Gastrocnemius medialis (tissue), 4 donors: ENCODE results near the gene TRMT5. TPM values are rescaled to one million over a fixed set of nuclear protein-coding genes. Genes with fewer than 3 reads are reported as not detected.

Experiments used
- ATAC-seq, 2 donors: fragments of 150-250 bp; one replicate each; pipeline ENCODE4 v1.9.1; 2016
- DNase-seq, 2 donors: peaks; one replicate each; pipeline ENCODE4 v3.0.0-alpha.2; 2019
- H3K27ac ChIP-seq, 4 donors: fragments of 200-600 bp; sonication (generic); 1 replicate in 1 of 4; 2 replicates in 3 of 4; pipeline ENCODE4 v1.5.1; 2016 to 2018; ENCODE audit warnings: mild to moderate bottlenecking in 2 of 4, moderate library complexity in 1 of 4
- H3K27me3 ChIP-seq, 3 donors: fragments of 200-600 bp; sonication (generic) in 2 of 3; 1 replicate in 1 of 3; 2 replicates in 2 of 3; pipeline versions ENCODE4 v1.5.1 to v1.6.0; 2016 to 2019; ENCODE audit warnings: mild to moderate bottlenecking in 1 of 3, moderate library complexity in 1 of 3
- H3K36me3 ChIP-seq, 2 donors: fragments of 200-600 bp; sonication (generic) in 1 of 2; one replicate each; pipeline ENCODE4 v1.5.1; 2017 to 2018
- H3K4me1 ChIP-seq, 2 donors: fragments of 200-600 bp; sonication (generic) in 1 of 2; one replicate each; pipeline ENCODE4 v1.5.1; 2016 to 2017; ENCODE audit warnings: mild to moderate bottlenecking in 2 of 2
- H3K4me3 ChIP-seq, 4 donors: fragments of 200-600 bp; sonication (generic) in 3 of 4; 1 replicate in 1 of 4; 2 replicates in 3 of 4; pipeline ENCODE4 v1.5.1; 2016 to 2019; ENCODE audit warnings: mild to moderate bottlenecking in 2 of 4
- H3K9me3 ChIP-seq, 3 donors: fragments of 200-600 bp; sonication (generic) in 2 of 3; 1 replicate in 1 of 3; 2 replicates in 2 of 3; pipeline ENCODE4 v1.5.1; 2016 to 2019
- POLR2A ChIP-seq, 2 donors: fragments of 450-650 bp; IDR thresholded peaks; one replicate each; pipeline ENCODE4 v1.6.1; 2017; ENCODE audit warnings: antibody characterized with exemption in 2 of 2, mild to moderate bottlenecking in 2 of 2, moderate library complexity in 2 of 2
- in situ Hi-C, 4 donors: fragments of 200-750 bp; cut with MboI; loops; one replicate each; pipeline versions ENCODE4 v1.15.0 to v1.8.0; 2017; ENCODE audit warnings: low sequenced_read_pairs in 4 of 4
- intact Hi-C: fragments of 100-400 bp; cut with DNase I; formaldehyde crosslinking; loops from one replicate; pipeline ENCODE4 v1.15.1; 2023; ENCODE audit warnings: low total_unique reads
- total RNA-seq, 4 donors: library from RNA; depleted of rRNA; stranded (reverse); fragments of >200 nt; gene quantifications; one replicate each; pipeline versions ENCODE4 v1.1.0 to v1.2.3, GENCODE V29; 2016
- TF ChIP-seq, protein P1 (sequence below), 5 experiments: fragments of 450-650 bp in 3 of 5; fragments of 200-600 bp in 2 of 5; sonication (generic) in 2 of 5; IDR thresholded peaks in 4 of 5; conservative IDR thresholded peaks in 1 of 5; 1 replicate in 4 of 5; 2 replicates in 1 of 5; pipeline ENCODE4 v1.5.1; 2016 to 2019; ENCODE audit warnings: antibody characterized with exemption in 5 of 5, mild to moderate bottlenecking in 3 of 5, moderate library complexity in 3 of 5

TRMT5 gene
- total RNA-seq, 4 donors from 2014 or later = 5.9 to 7.6 (median 6.5) TPM

DNA sequence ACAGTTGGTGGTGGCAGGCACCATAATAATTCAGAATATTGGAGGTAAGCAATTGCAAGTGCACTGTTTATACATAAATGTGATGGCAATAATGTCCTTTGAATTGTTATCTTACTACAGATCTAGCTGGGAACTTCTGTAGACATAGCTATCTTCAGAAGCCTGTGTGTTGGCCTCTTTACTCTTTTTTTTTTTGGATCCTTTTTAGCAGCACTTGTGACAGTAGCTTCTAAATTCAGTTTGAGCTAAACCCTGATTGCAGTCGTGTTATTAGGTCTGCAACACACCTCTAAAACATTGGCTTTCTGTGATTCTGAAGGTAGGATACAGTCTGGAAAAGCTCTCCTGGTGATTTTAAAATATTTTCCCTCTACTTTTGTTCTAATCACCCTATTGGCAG, 38.7 kb upstream of the TRMT5 start:
- Histone ChIP-seq H3K4me1 (peaks cover 10 to 12% of the 10 kb centered on the region in 2 donors), H3K9me3 (no peaks in the 10 kb centered on the region), H3K27ac (peak overlapping the region; percentile 5 to 47 (median 23)), H3K27me3 (no peaks in the 10 kb centered on the region), H3K36me3 (no peaks in the 10 kb centered on the region), H3K4me3 (no peak overlapping the region)
- ATAC-seq = peak in 1 of 2 donors; percentile 33
- DNase-seq = no peak
- TF ChIP-seq, protein P1, sequence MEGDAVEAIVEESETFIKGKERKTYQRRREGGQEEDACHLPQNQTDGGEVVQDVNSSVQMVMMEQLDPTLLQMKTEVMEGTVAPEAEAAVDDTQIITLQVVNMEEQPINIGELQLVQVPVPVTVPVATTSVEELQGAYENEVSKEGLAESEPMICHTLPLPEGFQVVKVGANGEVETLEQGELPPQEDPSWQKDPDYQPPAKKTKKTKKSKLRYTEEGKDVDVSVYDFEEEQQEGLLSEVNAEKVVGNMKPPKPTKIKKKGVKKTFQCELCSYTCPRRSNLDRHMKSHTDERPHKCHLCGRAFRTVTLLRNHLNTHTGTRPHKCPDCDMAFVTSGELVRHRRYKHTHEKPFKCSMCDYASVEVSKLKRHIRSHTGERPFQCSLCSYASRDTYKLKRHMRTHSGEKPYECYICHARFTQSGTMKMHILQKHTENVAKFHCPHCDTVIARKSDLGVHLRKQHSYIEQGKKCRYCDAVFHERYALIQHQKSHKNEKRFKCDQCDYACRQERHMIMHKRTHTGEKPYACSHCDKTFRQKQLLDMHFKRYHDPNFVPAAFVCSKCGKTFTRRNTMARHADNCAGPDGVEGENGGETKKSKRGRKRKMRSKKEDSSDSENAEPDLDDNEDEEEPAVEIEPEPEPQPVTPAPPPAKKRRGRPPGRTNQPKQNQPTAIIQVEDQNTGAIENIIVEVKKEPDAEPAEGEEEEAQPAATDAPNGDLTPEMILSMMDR (IDR thresholded peaks at IDR 0.05 in 4 of 5, conservative IDR thresholded peaks at IDR 0.05 in 1 of 5) = no peak
- intact Hi-C loops (no loop called here), in situ Hi-C loops (no loop called here)

DNA sequence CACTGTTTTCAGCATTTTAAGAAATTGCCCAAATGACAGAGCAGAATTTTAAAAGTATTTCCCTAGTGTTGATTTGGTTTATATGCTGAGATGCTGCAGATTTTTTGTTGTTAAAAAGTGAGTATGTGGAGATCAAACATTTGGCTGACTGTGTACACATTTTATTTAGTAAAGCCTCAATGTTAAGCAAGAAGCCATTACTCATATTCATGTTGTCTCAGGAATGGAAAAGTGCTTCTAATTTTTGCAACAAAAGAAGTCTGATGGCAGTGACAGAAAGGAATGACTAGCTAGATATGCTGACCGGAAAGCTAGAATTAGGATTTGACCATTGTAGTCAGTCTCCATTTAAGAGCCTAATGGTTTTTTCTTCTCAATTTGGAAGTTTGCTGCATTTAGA, 22.7 kb upstream of the TRMT5 start:
- H3K4me1 ChIP-seq = no peaks in the 10 kb centered on the region
- ATAC-seq (no peak), DNase-seq (no peak)
- H3K4me3 ChIP-seq = no peak overlapping the region
- H3K9me3 ChIP-seq = no peaks in the 10 kb centered on the region
- intact Hi-C loops = no loop called here
- peaks cover 0 to 4% of the 10 kb centered on the region in 2 donors for H3K36me3 ChIP-seq
- no peak overlapping the region for H3K27ac ChIP-seq
- TF ChIP-seq, protein P1 (IDR thresholded peaks at IDR 0.05 in 4 of 5, conservative IDR thresholded peaks at IDR 0.05 in 1 of 5) = no peak
- no peak for TF ChIP-seq POLR2A (IDR thresholded peaks at IDR 0.05)
- in situ Hi-C loops = no loop called here
- no peaks in the 10 kb centered on the region for H3K27me3 ChIP-seq

DNA sequence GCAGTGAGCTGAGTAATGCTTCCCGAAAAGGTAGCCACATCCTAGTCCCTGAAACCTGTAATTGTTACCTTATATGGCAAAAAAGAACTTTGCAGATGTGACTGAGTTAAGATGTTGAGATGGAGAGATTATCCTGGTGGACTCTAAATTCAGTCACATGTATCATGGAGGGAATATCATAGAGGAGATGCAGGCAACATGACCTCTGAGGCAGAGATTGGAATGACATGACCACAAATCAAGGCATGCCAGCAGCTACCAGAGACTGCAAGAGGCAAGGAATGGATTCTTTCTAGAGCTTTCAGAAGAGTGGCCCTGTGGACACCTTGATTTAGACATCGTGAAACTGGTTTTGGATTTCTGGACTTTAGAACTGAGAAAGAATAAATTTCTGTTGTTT, 18.7 kb upstream of the TRMT5 start:
- DNase-seq (no peak), ATAC-seq (no peak)
- Histone ChIP-seq H3K9me3 (no peaks in the 10 kb centered on the region), H3K36me3 (peaks cover 0 to 11% of the 10 kb centered on the region in 2 donors), H3K4me1 (no peaks in the 10 kb centered on the region), H3K27ac (no peak overlapping the region), H3K4me3 (no peak overlapping the region), H3K27me3 (no peaks in the 10 kb centered on the region)
- intact Hi-C loops = no loop called here
- TF ChIP-seq, protein P1 (IDR thresholded peaks at IDR 0.05 in 4 of 5, conservative IDR thresholded peaks at IDR 0.05 in 1 of 5) = no peak
- TF ChIP-seq POLR2A (IDR thresholded peaks at IDR 0.05) = no peak
- in situ Hi-C loops = loop anchor here in 1 of 4 donors (25.0 kb wide), 1 partner anchor 362 kb away; the partner anchor contains the start of gene SIX1

DNA sequence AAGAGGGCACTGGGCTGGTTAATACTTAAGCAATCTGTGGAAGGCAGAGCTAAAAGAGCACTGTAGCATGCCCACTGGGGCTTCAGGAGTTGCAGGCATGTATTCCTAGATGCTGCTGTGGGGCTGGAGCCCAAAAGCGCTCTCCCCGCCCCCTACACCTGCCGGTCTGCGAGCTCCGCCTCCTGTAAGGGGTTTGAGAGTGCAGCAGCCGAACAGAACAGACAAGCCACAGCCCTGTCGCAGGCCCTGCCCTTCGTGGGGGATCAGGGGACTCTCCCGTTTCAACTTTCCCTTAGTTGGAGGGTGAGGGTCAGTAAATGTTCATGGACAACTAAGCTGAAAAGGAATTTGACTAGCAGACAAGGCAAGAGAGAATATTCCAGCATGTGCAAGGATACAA, 17.7 kb upstream of the TRMT5 start:
- Histone ChIP-seq H3K4me3 (no peak overlapping the region), H3K4me1 (no peaks in the 10 kb centered on the region), H3K27me3 (no peaks in the 10 kb centered on the region), H3K27ac (no peak overlapping the region), H3K9me3 (no peaks in the 10 kb centered on the region), H3K36me3 (peaks cover 0 to 17% of the 10 kb centered on the region in 2 donors)
- DNase-seq (no peak), ATAC-seq (no peak)
- no peak for TF ChIP-seq POLR2A (IDR thresholded peaks at IDR 0.05)
- TF ChIP-seq, protein P1 (IDR thresholded peaks at IDR 0.05 in 4 of 5, conservative IDR thresholded peaks at IDR 0.05 in 1 of 5) = no peak
- intact Hi-C loops = no loop called here
- in situ Hi-C loops = loop anchor here in 1 of 4 donors (25.0 kb wide), 1 partner anchor 361 kb away; the partner anchor contains the start of gene SIX1

DNA sequence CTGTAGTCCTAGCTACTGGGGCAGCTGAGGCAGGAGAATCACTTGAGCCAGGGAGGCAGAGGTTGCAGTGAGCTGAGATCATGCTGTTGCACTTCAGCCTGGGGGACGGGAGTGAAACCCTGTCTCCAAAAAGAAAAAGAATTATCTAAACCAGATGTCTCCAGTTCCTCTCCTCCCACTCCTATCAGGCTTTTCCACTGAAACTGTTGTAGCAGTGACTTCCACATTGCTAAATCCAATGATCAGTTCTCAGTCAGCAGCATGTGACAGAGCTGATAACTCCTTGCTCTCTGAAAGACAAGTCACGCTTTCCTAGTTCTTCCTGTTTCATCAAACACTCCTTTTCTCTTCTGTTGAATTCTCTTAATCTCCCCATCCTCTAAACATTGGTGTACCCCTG, 8.7 kb upstream of the TRMT5 start:
- H3K36me3 ChIP-seq = peaks cover 0 to 71% of the 10 kb centered on the region in 2 donors
- no peak for TF ChIP-seq POLR2A (IDR thresholded peaks at IDR 0.05)
- TF ChIP-seq, protein P1 (IDR thresholded peaks at IDR 0.05 in 4 of 5, conservative IDR thresholded peaks at IDR 0.05 in 1 of 5) = no peak
- H3K4me3 ChIP-seq = no peak overlapping the region
- intact Hi-C loops = no loop called here
- peaks cover 4 to 7% of the 10 kb centered on the region in 2 donors for H3K4me1 ChIP-seq
- no peak for ATAC-seq
- H3K27ac ChIP-seq = no peak overlapping the region
- in situ Hi-C loops = loop anchor here in 1 of 4 donors (10.0 to 25.0 kb wide), 2 partner anchors 275 to 352 kb away; partner anchors contain the start of gene SIX1
- no peaks in the 10 kb centered on the region for H3K9me3 ChIP-seq
- H3K27me3 ChIP-seq = no peaks in the 10 kb centered on the region
- DNase-seq = no peak
